ENCODE measurements around the gene CISTR.

DNA sequence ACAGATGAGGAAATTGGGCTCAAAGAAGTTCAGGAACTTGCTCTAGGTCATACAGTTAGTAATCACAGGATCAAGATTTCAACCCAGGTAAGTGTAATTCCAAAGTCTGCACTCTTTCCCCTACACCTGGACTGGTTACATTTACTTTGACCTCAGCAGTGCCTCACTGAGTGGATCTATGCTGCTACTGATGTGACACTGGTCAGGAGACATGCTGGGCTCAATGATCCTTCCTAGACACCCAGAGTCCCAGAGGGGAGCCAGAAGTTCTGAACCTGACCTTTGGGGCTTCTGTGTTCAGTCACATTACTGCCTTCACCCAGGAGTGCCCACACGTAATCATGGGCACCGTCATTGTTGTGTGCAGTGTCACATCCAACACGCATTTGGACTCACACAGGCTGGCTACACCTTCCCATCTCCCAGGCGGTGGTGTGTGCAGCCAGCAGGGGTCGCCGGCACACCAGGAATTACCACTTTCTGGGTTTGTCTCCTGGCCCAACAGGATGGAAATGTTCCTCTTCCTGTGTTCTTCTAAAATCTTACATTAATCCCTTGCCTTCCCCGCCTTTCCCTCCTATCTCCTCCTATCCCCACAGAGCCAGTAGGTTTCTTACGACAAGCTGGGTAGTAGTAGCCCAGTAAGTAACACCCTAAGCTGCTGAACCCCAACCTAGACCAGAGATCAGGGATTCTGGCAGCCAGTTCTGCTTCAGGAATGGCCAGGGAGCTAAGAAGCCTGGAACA lies 50.1 kb downstream of the CISTR start:
- peak; percentile 81 to 96 (median 92) for TF ChIP-seq CTCF (IDR thresholded peaks at IDR 0.05)
- TF ChIP-seq POLR2A (IDR thresholded peaks at IDR 0.05), result no peak

Measured in heart left ventricle (tissue), 13 donors.